Peyer's patch (tissue), 4 donors: ENCODE results near the gene PRRC2B.

Source experiments
- CTCF ChIP-seq, 6 experiments: fragments of 450-650 bp in 4 of 6; fragments of 200-600 bp in 2 of 6; sonication (generic) in 1 of 6; IDR thresholded peaks; one replicate each; pipeline ENCODE4 v1.5.1; 2017 to 2019; ENCODE audit warnings: antibody characterized with exemption in 6 of 6, mild to moderate bottlenecking in 3 of 6, moderate library complexity in 1 of 6
- POLR2A ChIP-seq, 2 donors: fragments of 450-650 bp; IDR thresholded peaks; one replicate each; pipeline ENCODE4 v1.5.1; 2017; ENCODE audit warnings: antibody characterized with exemption in 2 of 2, mild to moderate bottlenecking in 2 of 2, moderate library complexity in 2 of 2

DNA sequence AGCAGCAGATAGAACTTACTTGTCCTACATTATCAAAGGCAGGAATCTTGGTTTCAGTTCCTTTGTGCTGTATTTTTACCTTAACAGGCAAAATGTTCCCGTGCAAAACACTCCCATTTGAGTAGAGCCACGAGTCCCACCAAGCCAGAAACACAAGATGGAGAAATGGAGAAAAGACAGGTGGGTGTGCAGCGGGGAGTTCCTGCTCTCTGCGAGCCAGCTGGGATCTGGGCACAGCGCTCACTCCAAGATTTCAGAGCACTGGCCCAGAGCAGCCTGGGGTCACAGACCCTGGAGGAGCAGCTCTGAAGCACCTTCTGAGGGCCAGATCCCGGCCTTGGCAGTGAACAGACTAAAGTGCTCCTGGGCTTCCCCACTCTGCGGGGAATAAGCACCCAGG is 134.3 kb downstream of the PRRC2B start:
- TF ChIP-seq CTCF (IDR thresholded peaks at IDR 0.05) (no peak), POLR2A (IDR thresholded peaks at IDR 0.05) (no peak)
